Activated effector memory CD4-positive, alpha-beta T cell treated with anti-CD3 and anti-CD28 coated beads, Interleukin-2, amount 50 U/mL, for 16 hours (primary cell): Measurements from ENCODE around the gene DDTL.
A peak's percentile ranks its signal among the peaks of the same experiment; 100 is the strongest.
"Not testable (repeated sequence)": the region's sequence is repeated elsewhere in the genome, so short reads cannot be mapped to it uniquely, and the experiment has no call there.

Experiments used
- DNase-seq: peaks from one replicate; pipeline ENCODE4 v3.0.0-alpha.2; 2020

Gene DDTL

DNA sequence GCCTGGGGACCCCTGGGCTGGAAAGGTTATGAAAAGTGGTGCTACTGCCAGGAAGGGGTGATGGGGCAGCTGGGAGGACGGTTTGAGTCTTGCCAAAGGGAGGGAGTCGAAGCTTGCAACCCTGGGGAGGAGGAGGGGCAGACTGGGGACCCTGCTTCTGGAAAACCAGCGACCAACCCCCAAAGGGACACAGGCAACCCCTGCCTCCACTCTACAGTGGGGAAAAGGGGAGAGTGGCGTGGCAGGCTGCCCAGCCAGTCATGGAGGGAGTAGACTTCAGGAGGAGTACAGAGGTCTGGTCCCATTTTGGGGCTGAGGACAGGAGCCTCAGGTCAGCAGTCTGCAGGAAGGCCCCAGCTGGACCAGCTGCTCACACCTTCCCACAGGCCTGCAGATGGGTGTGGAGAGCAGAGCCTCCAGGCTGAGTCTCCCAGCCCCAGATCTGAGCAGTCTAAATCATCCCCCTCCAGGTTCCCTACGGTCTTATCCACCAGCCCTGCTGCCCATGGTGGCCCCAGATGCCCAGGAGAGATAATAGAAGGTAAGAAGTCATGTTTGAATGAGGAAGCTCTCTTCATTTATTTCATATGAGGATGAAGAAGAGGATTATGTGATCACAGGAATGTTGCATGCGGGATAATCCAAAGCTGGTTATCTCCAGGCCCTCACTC, 4.3 kb downstream of the DDTL start:
- no peak for DNase-seq

DNA sequence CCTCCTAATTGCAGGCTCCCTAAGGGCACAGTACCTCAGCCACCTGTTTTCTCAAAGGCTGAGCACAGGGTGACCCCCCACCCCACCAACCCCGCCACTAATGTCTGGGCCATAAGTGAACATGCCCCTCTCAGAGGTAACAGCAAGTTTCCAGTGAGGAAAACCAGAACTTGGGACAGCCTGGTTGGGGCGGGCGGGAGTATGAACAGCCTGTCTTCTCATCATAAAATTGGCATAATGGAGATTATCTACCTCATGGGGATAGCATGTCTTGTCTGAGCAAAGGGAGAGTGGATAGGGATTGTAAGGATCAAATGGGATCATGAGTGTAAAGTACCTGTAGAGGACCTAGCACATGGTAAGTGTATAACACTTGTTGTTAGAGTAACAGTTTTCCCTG, 5.2 kb downstream of the DDTL start:
- DNase-seq: not testable (repeated sequence)

DNA sequence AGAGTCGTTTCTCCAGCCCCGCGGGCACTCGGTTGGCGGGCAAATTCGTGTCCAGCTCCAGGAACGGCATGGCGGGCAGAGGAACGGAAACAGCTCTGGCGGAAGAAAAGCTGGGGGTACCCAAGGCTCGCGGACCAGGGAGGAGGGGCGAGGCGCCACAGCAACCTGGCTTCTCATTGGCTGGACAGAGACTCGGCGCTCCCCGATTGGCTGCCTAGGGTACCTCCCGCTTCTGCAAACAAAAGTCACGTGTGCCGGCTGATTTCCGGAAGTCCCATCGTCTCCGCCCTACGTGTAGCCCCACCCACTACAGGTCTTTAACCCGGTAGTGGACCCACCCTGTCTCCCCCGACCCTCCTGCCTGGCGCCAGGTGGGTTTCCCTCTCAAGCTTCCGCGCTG, 7.7 kb downstream of the DDTL start, which contains the start of gene DDT:
TSS of gene DDT (minus strand) at position 97 of the 400 bp plus-strand sequence. CDS start at position 70, 27 bp downstream.
- not testable (repeated sequence) for DNase-seq

DNA sequence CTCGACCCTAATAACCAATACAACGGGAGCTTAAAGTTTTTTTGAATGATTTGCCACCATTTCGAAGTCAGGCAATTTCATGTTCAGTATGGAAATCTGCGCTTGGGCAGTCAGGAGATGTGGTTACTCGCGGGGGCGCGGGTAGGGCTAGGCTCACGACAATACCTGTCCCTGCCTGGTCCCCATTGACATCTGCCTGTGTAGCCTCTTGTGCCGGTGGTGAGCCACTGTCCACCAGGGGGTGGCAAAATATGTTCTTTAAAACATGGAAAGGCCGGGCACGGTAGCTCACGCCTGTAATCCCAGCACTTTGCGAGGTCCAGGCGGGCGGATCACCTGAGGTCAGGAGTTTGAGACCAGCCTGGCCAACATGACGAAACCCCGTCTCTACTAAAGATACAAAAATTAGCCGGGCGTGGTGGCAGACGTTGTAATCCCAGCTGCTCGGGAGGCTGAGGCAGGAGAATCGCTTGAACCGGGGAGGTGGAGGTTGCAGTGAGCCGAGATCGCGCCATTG, 8.2 kb downstream of the DDTL start:
- DNase-seq: not testable (repeated sequence)

DNA sequence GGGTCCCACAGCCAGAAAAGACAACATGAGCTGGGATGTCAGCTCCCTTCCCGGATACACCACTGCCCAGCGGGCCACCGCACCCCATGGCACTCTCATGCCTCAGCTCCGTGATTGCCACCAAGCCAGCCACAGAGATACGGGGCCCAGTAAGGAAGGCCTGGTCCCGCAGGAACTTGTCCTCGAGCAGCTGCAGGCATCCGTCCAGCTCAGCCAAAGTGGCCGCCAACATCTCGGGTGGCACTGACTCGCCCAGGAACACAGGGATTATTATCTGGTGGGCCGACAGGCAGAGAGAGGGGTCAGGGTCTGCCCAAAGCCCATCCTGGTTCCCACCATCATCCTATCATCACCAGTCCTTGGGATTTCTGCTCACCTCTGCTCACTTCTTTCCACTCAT, 10.6 kb downstream of the DDTL start:
- DNase-seq: not testable (repeated sequence)

DNA sequence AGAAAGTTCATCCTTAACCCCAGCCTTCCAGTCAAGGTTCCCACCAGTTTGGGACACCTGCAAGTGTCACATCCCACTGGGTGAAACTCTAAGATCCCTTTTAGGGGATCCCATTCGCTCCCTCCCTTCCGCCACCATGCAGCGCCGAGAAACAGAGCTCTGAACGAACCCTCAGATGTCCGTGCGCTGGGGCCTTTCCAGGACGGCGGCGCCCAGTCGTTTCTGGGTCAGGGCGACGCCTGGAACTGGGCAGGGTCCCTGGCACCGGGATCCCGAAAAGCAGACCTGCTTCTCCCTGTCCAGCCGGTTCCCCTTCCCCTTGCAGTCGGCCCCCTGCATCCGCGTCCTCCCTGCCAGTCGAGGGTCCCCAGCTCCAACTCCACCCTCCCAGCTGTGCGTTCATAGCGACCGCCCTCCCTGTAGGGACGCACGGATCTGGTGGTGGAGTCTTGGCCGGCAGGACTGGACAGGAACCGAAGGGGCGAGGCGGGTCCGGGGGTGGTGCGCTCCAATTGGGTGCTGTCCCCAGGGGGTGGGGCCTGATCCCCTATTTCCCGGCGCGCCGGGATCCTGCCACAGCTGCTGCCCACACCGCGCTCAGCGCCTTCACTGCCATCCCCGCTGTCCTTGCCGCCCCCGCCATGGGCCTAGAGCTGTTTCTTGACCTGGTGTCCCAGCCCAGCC, 13.0 kb downstream of the DDTL start, which contains the start of gene GSTT2:
TSS of gene GSTT2 (plus strand) at position 578 of the 684 bp plus-strand sequence.
- DNase-seq: not testable (repeated sequence)

DNA sequence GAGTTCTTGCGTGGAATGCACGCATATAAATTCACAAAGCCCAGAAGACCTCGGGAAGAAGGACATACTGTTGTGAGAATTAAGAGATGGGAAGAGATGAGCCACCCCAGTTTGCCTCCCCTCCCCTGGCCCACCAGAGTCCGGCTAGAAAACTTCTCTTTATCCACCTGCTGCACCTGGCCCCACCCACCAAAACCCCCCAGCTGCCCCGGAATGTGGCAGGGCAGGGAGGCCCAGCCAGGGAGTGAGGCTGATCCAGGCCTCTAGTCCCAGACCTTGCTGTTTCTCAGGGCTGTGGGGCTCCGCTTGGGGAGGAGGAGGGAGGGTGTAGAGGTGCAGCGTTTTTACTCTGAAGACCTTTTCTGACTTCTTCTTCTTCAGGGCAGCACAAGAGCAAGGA, 13.9 kb downstream of the DDTL start:
- DNase-seq: not testable (repeated sequence)

DNA sequence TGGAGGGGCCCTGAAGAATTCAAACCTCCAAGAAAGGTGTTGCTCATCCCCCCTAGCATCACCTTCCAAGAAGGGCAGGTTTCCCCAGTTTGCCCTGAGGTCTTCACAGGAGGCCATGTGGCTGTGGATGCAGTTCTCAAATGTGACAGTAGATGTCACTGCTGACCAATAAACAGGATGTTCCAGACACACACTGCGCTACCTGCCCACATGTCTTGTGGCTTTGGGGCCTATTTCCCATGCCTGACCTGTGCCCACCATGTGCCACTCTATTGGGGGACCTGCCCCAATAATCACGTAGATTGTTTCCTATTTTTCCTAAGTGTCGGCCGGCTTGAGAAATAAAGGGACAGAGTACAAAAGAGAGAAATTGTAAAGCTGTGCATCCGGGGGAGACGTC, 17.7 kb downstream of the DDTL start:
- peak; percentile 71 for DNase-seq

DNA sequence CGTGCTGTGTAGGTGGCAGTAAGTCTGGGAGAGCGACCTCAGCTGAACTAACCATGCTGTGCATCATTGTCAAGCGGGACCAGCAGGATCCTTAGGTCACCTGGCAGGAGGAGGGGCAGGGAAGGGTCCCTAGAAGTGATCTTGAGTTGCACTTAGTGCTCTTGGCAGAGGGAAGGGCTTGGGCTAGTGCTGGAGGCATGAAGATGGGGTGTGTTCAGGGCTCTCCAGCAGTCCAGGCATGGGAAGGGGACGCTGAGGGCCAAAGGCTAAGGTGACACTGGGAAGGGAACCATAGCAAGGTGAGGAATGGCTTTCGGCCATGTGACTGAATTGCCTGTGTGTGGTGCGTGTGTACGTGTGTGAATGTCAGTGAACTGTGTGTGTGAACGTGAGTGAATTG, 19.4 kb downstream of the DDTL start:
- not testable (repeated sequence) for DNase-seq

DNA sequence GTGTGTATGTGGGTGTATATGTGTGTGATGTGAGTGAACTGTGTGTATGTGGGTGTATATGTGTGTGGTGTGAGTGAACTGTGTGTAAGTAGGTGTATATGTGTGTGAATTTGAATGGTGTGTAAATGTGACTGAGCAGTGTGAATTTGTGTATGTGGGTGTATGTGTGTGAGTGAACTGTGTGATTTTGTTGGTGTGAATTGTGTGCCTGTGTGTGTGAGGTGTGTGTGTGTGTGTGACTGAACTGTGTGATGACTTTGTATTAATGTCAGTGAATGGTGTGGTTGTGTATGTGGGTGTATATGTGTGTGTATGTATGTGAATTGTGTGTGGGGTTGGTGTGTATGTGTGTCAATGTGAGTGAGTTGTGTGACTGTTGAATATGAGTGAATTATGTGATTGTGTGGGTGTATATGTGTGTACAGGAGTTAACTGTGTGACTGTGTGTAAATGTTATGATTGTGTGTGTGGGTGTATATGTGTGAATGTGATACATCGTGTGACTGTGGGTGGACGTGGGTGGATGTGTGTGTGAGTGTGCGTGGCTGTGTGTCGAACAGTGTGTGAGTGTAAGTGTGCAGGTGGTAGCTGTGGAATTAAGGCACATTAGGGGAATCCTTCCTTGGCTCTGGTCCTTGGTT, 20.0 kb downstream of the DDTL start:
- not testable (repeated sequence) for DNase-seq

DNA sequence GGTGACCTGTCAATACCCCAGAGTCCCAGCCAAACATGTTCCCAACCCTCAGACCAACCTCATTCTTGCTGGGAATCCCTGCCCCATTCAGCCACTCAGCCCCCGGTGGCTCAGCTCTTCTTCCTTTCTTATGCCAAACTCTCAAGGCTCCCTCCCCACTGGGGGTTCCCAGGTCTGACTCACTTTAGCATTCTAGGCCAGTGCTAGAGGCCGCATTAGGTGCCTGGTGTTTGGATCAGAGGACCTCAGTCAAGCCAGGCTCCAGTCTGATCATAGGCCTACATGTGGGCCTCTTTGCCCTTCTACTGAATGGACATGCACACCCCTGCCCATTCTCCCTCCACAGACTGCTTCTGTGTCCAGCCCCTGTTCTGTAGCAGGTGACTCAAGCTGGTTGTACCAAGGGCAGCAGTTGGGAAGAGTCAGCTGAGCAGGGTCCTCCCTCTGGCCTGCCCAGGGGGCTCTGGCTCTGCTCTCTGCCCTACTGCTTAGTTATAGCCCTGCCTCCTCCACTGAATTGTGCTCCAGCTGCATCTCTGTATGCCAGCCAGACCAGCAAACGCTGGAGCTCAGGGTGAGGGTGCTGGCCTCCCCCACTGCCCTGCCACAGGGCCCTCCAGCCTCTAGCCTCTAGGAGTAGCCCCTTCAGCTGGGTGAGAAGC, 23.0 kb downstream of the DDTL start:
- not testable (repeated sequence) for DNase-seq

DNA sequence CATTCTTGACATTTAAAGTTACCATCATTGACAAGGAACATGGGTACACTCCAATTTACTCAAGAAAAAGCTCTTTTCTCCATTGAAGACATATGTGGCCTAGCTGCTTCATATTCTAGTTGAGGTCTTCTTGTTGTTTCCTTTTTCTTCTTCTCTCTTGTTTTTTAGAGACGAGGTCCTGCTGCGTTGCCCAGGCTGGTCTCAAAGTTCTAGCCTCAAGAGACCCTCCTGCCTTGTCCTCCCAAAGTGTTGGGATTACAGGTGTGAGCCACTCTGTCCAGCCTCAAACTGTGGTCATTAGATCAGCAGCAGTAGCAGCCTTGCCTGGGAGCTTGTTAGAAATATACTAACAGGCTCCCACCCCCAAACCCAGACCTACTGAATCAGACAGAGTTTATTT, 26.4 kb downstream of the DDTL start:
- not testable (repeated sequence) for DNase-seq

DNA sequence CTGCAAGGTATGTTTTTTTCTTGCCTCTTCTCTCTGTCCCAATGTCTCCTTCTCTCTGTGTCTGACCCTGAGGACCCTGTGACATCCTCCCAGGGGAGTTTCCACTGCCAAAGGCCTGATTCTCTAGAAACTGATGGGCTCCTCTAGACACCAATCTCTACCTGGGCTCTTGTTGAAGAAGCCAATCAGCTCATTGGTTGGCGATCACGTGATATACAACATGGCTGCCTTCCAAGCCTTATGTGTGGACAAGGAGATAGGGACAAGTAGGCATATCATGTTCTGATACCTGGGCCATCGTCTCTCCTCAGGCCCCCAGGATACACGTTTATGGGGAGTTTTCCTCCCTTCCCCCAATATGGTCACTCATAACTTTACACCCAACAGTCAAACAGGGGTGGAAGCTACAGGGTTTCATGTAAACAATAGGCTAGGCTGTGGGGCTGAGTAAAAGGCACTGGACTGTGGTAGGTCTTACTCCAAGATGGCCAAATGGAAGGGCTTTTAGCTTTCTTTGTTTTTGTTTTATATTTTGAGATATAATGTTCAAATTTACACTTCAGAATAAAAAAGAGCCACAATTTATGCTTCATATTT, 27.0 kb downstream of the DDTL start:
- DNase-seq: not testable (repeated sequence)

DNA sequence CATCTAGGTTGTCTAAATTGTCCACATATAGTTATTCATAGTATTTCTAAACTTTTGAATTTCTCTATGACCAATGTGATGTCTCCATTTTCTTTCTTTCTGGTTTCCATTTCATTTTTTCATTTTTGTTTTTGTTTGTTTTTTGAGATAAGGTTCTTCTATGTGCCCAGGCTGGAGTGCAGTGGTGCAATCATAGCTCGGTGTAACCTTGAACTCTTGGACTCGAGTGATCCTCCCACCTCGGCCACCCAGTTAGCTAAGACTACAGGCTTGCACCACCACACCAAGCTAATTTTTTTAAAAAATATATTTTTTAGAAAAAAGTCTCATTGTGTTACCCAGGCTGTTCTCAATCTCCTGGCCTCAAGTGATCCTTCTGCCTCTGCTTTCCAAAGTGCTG, 30.4 kb downstream of the DDTL start:
- no peak for DNase-seq

DNA sequence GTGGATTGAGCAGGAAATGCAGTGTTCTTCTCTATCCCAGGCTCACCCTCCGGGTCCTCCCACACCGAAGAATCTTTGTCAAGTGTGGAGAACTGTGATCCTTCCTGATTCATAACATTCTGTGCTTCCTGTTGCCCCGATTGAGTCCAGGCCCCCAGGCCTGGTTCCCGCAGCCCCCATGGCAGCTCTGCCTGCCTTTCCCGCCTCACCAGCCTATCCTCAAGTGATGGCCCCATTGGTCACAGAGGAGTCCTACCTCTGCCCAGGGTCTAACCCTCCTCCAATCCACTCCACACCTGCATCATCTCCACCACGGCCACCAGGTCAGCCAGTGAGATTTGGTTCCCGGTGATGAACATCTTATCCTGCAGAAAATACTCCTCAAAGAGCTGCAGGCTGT, 33.1 kb downstream of the DDTL start:
- not testable (repeated sequence) for DNase-seq

DNA sequence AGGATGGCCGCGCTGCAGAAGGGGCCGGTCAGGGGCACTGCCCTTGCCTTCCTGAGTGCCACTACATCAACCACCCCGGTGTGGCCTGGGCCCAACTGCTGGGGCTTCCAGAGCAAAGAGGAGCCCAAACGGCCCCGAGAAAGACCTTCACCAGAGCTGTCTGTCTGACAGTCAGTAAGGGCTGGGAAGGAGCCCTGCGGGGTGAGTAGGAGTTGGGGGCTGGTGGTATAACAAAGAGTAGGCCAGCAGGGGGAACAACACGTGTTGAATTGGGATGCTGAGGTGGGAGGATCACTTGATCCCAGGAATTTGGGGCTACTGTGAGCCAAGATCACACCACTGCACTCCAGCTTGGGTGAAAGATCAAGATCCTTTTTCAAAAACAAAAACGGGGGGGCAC, 34.6 kb downstream of the DDTL start:
- no peak for DNase-seq

DNA sequence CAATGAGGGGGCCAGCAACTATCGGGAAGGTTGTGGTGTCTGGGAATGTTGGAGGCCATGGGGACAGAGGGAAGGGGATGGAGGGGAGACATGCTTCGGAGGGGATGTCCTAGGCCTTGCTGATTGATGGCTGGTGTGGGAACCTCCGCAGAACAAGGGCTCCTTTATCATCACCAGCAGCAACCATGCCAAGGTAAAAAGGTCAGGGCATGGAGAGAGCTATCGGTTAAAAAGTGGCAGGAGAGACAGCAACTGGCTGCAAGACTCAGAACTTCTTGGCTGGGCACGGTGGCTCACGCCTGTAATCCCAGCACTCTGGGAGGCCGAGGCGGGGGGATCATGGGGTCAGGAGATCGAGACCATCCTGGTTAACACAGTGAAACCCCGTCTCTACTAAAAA, 35.6 kb downstream of the DDTL start:
- no peak for DNase-seq

DNA sequence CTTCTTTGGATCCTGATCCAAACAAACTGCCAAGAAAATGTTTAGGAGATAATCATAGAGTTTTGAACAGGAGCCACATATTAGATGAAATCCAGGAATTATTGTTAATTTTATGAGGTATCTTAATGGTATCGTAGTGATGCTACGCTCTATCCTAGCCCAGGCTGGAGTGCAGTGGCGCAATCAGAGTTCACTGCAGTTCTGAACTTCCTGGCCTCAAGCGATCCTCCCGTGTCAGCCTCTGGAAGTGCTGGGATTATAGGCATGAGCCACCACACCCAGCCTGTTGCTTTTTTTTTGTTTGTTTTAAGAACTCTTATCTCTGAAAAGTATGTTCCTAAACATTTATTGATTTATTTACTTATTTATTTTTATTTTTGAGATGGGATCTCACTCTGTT, 36.2 kb downstream of the DDTL start:
- DNase-seq: no peak

DNA sequence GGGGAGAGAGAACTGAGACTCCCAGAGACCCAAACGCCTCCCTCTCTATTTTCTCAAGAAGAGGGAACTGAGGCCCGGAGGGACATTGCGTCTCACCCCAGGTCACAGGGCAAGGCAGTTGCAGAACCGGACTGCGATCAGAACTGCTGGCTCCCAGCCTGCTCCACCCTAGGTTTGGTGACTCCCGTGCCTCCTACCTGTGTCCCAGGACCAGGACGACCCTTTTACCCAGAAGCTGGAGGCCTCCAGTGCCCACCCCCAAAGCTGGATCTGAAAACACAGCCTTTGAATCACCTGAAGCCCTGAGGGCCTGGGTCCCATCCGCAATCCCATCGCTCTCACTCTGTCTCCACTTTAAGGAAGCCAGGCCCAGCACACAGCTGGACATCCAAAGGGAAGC, 37.2 kb downstream of the DDTL start:
- DNase-seq: no peak

DNA sequence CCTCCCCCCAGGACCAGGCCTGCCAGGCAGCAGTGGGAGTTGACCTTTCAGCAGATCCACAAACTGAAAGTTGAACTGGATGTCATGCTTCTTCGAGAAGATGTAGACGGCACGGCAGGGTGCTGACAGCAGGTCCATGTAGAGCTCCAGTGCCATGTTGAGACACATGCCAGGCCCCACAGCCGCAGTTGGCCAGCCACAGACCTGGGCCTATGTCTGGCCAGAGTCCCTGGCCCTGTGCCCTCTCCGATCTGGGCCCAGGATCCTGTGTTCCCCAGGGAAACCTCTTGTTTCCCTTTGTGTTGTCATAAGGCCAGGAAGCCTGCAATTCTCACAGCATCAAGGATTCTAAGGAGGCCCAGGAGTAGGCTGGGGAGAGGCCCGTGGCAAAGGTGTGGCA, 38.5 kb downstream of the DDTL start, which contains the start of gene GSTT4:
TSS of gene GSTT4 (minus strand) at position 253 of the 400 bp plus-strand sequence. CDS start at position 156, 97 bp downstream.
- no peak for DNase-seq

DNA sequence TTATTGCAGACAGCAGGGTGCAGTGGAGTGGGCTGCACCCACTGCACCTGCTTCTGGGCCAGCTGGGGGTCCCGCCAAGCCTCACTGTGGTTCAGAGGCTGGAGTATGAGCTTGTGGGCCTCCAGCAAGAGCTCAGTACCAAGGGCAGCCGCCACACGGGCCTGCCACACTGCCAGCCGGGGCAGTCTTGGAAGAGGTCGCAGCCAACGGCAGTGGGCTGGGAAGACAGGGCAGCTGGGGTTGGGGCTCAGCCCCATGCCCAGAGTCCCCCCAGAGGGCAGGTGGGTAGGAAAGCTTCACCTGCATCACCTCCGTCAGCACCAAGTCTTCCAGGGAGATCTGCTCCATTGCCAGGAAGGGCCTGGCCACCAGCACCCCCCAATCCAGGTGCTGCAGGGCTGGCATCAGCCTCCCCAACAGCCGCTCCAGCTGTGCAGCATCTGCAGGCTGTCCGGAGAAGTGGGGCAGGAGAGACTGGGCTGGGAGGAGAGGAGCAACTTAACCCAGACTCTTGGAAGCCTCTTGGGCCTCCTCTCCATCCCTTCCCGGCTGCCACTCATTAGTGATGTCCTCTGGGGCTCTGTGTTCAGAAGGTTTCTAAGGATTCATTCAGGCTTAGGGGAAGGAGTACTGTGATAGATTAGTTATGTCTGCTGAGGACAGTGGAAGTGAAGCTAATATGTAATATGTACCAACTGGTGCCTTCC, 39.7 kb downstream of the DDTL start:
- no peak for DNase-seq

DNA sequence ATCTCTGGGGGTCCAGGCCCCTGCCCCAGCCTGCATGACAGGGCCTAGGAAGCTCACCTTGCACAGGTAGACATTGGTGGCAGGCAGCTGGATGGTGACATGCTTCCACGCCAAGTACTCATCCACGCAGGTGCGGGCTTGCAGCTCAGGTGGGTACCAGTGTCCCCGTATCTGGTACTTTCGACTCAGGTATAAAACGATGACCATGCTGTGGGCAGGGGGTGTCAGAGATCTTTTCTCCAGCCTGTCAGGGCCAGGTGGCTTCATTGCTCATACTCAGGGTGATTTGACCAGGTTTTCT, 40.2 kb downstream of the DDTL start:
- DNase-seq: no peak
